22Rv1 (cell line): ENCODE data around the gene RPP40.

ENCODE experiments used
- CTCF ChIP-seq: fragments of 450-650 bp; IDR thresholded peaks from 2 replicates; pipeline ENCODE4 v1.5.1; 2017; ENCODE audit warnings: mild to moderate bottlenecking
- ZFX ChIP-seq: fragments of 450-650 bp; IDR thresholded peaks from 2 replicates; pipeline ENCODE4 v1.6.1; 2017; ENCODE audit warnings: antibody characterized with exemption, borderline replicate concordance

GRCh38 chr6:5045416-5045815 lies 41.6 kb upstream of the RPP40 start:
- no peak for TF ChIP-seq CTCF
- TF ChIP-seq ZFX = no peak
